HS-5 (cell line): ENCODE measurements around the gene CTU1.
"Not testable (repeated sequence)": the region's sequence is repeated elsewhere in the genome, so short reads cannot be mapped to it uniquely, and the experiment has no call there.

Experiments
- DNase-seq: peaks from one replicate; pipeline ENCODE4 v3.0.0-alpha.2; 2012; ENCODE audit warnings: low read depth

CTU1 gene

GRCh38 chr19:51108066-51108804 is at the start of gene CTU1:
Gene CTU1, minus strand, starts transcription at chr19:51108409. Its CDS starts 3,840 bp downstream, at chr19:51104569.
- DNase-seq: peak; percentile 97

GRCh38 chr19:51157265-51157664 is 49.1 kb upstream of the CTU1 start:
- no peak for DNase-seq

GRCh38 chr19:51156710-51157109 is 48.5 kb upstream of the CTU1 start:
- no peak for DNase-seq

GRCh38 chr19:51150627-51151026 is 42.4 kb upstream of the CTU1 start:
- no peak for DNase-seq

- DNase-seq: no peak
These were observed 40.4 kb upstream of the CTU1 start for GRCh38 chr19:51148580-51148979.

GRCh38 chr19:51147663-51148062 is 39.5 kb upstream of the CTU1 start:
- no peak for DNase-seq

GRCh38 chr19:51146751-51147150 is 38.5 kb upstream of the CTU1 start:
- no peak for DNase-seq

GRCh38 chr19:51145916-51146493 is 37.8 kb upstream of the CTU1 start:
- DNase-seq: no peak

GRCh38 chr19:51144482-51145045 is 36.4 kb upstream of the CTU1 start:
- no peak for DNase-seq

- no peak for DNase-seq
These were observed 35.3 kb upstream of the CTU1 start for GRCh38 chr19:51143486-51143885.

- DNase-seq: not testable (repeated sequence)
These were observed 34.7 kb upstream of the CTU1 start for GRCh38 chr19:51142809-51143475.

- no peak for DNase-seq
These were observed 33.9 kb upstream of the CTU1 start, which contains the start of gene SIGLEC7 for GRCh38 chr19:51142119-51142518. Gene SIGLEC7, plus strand, starts transcription at chr19:51142301. Its CDS starts 69 bp downstream, at chr19:51142370.

GRCh38 chr19:51141181-51141580 is 33.0 kb upstream of the CTU1 start:
- no peak for DNase-seq

- DNase-seq: no peak
These were observed 32.2 kb upstream of the CTU1 start for GRCh38 chr19:51140441-51140840.

GRCh38 chr19:51139299-51140014 is 31.2 kb upstream of the CTU1 start:
- DNase-seq: no peak

- DNase-seq: no peak
These were observed 30.4 kb upstream of the CTU1 start for GRCh38 chr19:51138549-51138979.

- no peak for DNase-seq
These were observed 29.7 kb upstream of the CTU1 start for GRCh38 chr19:51137792-51138425.

- no peak for DNase-seq
These were observed 28.8 kb upstream of the CTU1 start for GRCh38 chr19:51136851-51137551.

- no peak for DNase-seq
These were observed 28.0 kb upstream of the CTU1 start for GRCh38 chr19:51135986-51136762.

GRCh38 chr19:51135004-51135403 is 26.8 kb upstream of the CTU1 start:
- no peak for DNase-seq
